Stimulated activated CD4-positive, alpha-beta T cell treated with anti-CD3 and anti-CD28 coated beads, Interleukin-4, amount 100 ng/mL, for 1 hour (primary cell): Measurements from ENCODE around the gene EFHC1.

Experiments
- DNase-seq: peaks from one replicate; pipeline ENCODE4 v3.0.0-alpha.2; 2020

The EFHC1 gene

DNA sequence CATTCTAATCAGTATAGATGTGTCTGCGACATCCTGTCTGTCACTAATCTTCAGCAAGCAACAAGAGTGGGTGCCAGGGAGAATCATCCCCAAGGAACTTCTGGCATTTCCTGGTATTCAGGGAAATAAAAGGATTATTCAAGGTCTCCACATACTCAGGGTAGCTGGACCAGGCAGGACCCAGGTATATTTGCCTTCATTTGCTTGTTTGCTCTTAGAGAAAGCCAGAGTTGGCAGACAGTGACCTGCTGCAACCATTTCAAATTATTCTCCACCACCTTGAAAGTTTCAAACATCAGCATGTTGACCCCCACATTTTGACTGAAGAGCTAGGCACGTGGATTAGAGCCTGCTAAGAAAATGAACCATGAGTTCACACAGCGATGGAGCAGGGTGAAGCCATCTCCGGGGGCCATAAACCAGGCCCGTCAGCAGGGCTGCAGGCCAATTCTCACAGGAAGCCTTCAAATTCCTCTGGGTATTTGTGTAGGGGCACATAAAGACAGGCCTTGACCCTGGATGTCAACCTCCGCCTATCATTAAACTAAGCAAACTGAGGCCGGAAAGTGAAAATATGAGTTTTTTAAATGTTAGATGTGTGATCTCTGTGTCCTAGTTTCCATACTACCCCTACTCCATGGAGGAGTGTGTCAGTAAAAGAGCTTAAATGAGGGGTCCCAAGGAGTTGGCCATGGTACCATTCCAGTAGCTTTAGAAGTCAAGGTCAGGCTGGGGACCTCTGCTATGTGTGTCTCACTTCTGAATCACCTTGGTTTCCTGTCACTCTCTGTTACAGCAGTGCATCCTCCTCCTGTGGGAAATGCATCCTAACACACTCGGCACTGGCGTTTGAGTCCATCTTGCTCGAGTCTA lies 123.8 kb downstream of the EFHC1 start:
- DNase-seq: no peak

DNA sequence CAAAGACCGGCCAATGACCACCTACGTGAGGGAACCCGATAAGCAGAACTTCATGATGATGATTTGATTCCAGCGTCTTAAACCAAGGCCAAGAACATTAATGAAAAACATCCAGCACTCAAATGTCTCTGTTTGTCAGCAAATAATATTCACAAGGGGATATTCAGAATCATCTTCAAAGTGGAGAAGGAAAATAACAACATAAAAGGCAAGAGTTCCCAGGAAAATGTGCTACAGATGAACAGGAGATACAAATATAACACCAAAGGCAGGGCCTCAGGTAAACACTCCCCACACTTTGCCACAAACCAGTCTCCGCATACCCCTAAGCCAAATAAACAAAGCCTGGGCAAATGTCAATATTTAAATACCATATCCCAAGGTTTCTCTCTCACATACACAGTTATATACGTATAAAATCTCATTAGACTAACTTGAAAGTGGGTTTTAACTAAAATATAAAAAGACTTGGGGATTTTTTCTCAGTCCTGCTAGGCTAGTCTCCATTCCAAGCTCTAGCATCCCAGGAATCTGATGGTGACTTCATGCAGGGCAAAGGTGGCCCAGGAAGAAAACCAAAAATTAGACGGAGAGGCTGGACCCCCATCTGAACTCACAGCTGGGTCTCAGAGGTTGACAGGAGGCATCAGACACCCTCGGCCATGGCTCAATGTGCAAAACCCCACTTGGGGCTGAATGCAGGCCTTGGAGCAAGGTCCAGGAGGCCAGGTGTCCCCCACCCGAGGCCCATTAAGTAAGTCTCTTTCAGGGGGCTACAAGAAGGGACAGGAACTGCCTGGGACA lies 124.7 kb downstream of the EFHC1 start:
- DNase-seq: no peak

DNA sequence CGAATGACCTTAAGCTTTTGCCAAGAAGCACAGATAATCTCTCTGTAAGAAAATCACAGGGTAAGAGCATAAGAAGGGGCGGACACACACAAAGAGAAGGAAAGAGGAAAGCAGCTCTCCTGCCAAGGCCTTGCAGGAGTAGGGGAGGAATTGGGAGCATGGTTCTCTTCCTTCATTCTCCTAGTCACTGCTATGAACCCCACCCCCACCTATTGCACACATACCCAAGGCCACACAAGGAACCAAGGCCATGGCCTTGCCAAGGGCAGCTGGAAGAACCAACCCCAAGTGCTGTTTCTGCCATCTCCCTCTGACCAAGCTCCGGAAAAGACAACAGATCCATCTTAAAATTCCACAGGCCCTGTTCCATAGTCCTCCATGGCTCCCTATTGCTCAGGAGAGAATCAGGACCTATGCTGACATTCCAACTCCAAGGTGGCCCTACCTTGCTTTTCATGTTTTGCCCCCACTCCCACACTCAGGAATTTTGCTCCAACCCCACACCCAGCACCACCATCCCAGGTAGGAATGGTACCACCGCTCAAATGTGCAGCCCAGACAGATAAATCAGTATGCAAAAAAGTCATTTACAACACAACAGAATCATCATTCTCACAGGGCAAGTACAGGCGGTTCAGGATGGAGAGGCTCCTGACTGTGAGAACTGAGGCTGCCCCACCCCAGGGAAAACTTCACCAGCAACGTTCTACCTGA lies 125.4 kb downstream of the EFHC1 start:
- DNase-seq: no peak

DNA sequence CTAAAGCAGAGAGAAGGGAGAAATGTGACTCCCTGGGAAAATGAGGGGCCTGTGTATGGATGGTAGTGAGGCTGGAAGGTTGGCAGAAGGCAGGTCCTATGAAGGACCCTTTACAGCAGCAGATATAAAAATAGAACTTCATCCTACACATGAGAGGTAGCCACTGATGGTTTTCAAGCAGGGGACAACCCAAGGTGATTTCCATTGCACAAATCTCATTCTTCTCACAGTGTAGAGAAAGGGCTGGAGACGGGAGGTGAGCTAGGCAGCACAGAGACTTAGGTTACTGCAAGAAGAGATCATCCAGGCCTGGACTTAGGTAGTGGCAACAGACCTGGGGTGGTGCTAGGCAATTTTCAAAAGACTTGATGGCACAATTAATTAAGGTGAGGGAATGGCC lies 126.0 kb downstream of the EFHC1 start:
- no peak for DNase-seq

DNA sequence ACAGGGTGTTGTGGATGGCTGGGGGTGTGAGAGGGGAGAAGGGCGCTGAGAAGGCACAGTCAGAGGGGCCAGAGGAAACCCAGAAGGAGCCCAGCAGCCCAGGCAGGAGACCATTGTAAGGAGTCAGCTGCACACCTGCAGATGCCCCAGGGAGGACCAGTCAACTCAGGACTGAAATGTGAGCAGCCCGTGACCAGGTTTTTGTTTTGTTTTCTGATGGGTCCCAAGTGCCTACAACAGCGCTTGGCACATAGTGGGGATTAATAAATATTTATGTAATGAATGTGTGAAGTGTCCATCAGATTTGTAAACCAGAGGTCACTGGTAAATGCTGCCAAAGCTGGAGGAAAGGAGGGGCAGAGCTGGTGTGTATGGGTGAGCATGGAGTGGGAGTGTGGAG lies 126.5 kb downstream of the EFHC1 start:
- DNase-seq: no peak

GRCh38 chr6:52547647-52548352 lies 127.7 kb downstream of the EFHC1 start:
- no peak for DNase-seq

DNA sequence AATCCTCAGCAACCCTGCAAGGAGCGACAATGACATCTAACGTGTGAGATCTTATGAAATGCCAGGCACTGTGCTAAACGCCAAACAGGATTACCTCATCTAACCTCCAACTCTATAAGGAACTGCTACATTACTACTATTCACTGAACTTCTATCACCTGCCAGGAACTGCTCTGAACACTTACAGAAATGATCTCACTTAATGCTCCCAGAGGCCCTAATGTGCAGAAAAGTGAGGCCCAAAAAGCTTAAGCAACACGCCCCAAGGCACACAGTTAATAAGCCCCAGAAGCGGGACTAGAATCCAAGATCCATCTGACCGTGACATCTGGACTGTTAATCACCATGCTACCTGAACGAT lies 128.2 kb downstream of the EFHC1 start:
- no peak for DNase-seq

- no peak for DNase-seq
Measured at GRCh38 chr6:52548999-52549398, 128.9 kb downstream of the EFHC1 start.

GRCh38 chr6:52549428-52549827 lies 129.3 kb downstream of the EFHC1 start:
- no peak for DNase-seq

- DNase-seq: no peak
Measured at GRCh38 chr6:52550014-52550575, 130.0 kb downstream of the EFHC1 start.

DNA sequence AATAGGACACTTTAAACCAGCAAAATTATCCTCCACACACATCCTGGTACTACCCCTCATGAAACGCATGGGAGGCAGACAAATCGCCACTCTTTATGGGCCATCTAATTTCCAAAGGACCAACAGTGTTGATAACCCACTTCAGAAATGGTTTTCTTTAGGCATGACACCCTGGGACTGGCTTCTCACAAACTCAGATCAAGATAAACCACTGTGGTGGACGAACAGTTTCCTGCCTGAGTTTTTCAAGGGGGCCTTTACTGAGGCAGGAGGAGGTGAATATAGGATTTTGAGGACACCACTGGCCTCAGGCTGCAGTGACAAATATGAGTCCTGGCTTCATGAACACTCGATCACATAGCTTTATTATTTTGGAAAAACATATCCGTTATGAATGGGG lies 130.7 kb downstream of the EFHC1 start:
- no peak for DNase-seq

GRCh38 chr6:52551483-52552277 lies 131.5 kb downstream of the EFHC1 start:
- DNase-seq: no peak

- DNase-seq: no peak
Measured at GRCh38 chr6:52552278-52552643, 132.1 kb downstream of the EFHC1 start.

DNA sequence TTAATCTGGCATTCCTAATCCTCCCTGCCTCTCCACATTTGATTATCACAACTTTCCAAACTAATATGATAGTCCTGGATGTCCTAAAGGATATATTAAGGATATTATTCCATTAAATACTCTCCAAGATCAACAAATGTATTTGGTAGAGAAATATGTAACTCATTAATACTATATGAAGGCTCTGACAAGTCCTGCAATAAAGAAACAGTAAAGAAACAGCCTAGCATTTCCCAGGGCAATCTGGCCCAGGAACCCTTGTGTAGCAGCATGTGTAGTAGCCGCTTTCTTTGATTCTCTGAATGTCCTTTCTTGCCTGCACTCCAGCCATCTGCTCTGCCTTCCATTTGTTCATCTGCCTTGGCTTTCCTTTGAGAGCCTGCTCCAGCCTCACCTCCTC lies 133.0 kb downstream of the EFHC1 start:
- no peak for DNase-seq

- DNase-seq: no peak
Measured at GRCh38 chr6:52553719-52554118, 133.6 kb downstream of the EFHC1 start.

GRCh38 chr6:52554684-52555280 lies 134.6 kb downstream of the EFHC1 start:
- no peak for DNase-seq

- DNase-seq: no peak
Measured at GRCh38 chr6:52555518-52556233, 135.5 kb downstream of the EFHC1 start.

GRCh38 chr6:52557389-52558265 lies 137.5 kb downstream of the EFHC1 start:
- DNase-seq: no peak

- DNase-seq: no peak
Measured at GRCh38 chr6:52558266-52559000, 138.3 kb downstream of the EFHC1 start.
